ENCODE measurements around the gene CABCOCO1. TPM values are rescaled to one million over a fixed set of nuclear protein-coding genes. Genes with fewer than 3 reads are reported as not detected.
A peak's percentile ranks its signal among the peaks of the same experiment; 100 is the strongest.

The CABCOCO1 gene
- total and polyA plus RNA-seq, 9 of the 15 experiments (the other 6 are each of a cell fraction or from before 2014, with no cell fraction given): 0.04 TPM; not detected in 8

DNA sequence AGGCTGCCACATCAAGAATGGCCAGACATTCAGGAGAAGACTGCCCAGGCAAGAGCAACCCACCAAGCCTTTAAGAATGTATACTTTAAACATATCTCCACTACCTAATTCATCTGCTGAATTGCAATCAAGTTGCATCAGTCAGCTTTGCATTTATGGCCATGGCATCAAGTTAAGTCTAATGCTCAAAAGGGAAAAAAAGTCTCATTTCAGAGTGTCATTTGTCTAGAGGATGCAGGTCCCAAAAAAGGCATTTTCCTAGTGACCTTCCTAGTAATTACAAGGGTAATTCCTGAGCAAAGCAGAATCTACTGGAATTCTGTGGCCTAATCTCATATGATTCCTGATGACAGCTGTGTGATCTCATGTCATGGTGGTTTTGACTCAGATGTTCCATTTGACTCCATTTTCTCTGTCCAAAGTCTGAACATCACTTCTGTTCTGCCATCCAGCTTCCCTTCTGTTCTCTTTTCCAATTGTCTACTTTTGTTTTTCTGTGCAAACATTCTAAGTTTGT, 7.3 kb upstream of the CABCOCO1 start (continued):
- TF ChIP-seq, protein P1, sequence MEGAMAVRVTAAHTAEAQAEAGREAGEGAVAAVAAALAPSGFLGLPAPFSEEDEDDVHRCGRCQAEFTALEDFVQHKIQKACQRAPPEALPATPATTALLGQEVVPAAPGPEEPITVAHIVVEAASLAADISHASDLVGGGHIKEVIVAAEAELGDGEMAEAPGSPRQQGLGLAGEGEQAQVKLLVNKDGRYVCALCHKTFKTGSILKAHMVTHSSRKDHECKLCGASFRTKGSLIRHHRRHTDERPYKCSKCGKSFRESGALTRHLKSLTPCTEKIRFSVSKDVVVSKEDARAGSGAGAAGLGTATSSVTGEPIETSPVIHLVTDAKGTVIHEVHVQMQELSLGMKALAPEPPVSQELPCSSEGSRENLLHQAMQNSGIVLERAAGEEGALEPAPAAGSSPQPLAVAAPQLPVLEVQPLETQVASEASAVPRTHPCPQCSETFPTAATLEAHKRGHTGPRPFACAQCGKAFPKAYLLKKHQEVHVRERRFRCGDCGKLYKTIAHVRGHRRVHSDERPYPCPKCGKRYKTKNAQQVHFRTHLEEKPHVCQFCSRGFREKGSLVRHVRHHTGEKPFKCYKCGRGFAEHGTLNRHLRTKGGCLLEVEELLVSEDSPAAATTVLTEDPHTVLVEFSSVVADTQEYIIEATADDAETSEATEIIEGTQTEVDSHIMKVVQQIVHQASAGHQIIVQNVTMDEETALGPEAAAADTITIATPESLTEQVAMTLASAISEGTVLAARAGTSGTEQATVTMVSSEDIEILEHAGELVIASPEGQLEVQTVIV (CRISPR knock-in tag; IDR thresholded peaks at IDR 0.05; ENCODE audit: borderline replicate concordance): no peak; the same call in 1 of the 2 replicates
- no peak for TF ChIP-seq CBX1 (IDR thresholded peaks at IDR 0.05; ENCODE audit: low read depth)
- TF ChIP-seq, protein P2, sequence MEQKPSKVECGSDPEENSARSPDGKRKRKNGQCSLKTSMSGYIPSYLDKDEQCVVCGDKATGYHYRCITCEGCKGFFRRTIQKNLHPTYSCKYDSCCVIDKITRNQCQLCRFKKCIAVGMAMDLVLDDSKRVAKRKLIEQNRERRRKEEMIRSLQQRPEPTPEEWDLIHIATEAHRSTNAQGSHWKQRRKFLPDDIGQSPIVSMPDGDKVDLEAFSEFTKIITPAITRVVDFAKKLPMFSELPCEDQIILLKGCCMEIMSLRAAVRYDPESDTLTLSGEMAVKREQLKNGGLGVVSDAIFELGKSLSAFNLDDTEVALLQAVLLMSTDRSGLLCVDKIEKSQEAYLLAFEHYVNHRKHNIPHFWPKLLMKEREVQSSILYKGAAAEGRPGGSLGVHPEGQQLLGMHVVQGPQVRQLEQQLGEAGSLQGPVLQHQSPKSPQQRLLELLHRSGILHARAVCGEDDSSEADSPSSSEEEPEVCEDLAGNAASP (IDR thresholded peaks at IDR 0.05): no peak
- no peak for TF ChIP-seq ERF (CRISPR knock-in tag; IDR thresholded peaks at IDR 0.05)
- TF ChIP-seq, protein P3, sequence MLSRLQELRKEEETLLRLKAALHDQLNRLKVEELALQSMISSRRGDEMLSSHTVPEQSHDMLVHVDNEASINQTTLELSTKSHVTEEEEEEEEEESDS (CRISPR knock-in tag; IDR thresholded peaks at IDR 0.05): no peak
- no peak for TF ChIP-seq CAMTA2 (CRISPR knock-in tag; conservative IDR thresholded peaks at IDR 0.05)
- TF ChIP-seq RFX1 (IDR thresholded peaks at IDR 0.05): no peak
- peak; percentile 43; the same call in 1 of the 2 replicates for TF ChIP-seq EHMT2 (IDR thresholded peaks at IDR 0.05)
- no peak for TF ChIP-seq PPARD (CRISPR knock-in tag; IDR thresholded peaks at IDR 0.05)
- TF ChIP-seq, protein P4, sequence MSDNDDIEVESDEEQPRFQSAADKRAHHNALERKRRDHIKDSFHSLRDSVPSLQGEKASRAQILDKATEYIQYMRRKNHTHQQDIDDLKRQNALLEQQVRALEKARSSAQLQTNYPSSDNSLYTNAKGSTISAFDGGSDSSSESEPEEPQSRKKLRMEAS (CRISPR knock-in tag; IDR thresholded peaks at IDR 0.05): no peak
- TF ChIP-seq ZNF311 (CRISPR knock-in tag; IDR thresholded peaks at IDR 0.05): 0 out of 2 replicates have a peak, but pooled peaks have one; percentile 69
- no peak for TF ChIP-seq KAT7 (CRISPR knock-in tag; IDR thresholded peaks at IDR 0.05; ENCODE audit: borderline replicate concordance)
- TF ChIP-seq ZNF551 (CRISPR knock-in tag; IDR thresholded peaks at IDR 0.05): no peak
- TF ChIP-seq ELF2 (CRISPR knock-in tag; IDR thresholded peaks at IDR 0.05): no peak
- TF ChIP-seq, protein P5, sequence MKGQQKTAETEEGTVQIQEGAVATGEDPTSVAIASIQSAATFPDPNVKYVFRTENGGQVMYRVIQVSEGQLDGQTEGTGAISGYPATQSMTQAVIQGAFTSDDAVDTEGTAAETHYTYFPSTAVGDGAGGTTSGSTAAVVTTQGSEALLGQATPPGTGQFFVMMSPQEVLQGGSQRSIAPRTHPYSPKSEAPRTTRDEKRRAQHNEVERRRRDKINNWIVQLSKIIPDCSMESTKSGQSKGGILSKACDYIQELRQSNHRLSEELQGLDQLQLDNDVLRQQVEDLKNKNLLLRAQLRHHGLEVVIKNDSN (CRISPR knock-in tag; IDR thresholded peaks at IDR 0.05): no peak
- no peak for TF ChIP-seq SMARCE1 (IDR thresholded peaks at IDR 0.05)
- TF ChIP-seq, protein P6, sequence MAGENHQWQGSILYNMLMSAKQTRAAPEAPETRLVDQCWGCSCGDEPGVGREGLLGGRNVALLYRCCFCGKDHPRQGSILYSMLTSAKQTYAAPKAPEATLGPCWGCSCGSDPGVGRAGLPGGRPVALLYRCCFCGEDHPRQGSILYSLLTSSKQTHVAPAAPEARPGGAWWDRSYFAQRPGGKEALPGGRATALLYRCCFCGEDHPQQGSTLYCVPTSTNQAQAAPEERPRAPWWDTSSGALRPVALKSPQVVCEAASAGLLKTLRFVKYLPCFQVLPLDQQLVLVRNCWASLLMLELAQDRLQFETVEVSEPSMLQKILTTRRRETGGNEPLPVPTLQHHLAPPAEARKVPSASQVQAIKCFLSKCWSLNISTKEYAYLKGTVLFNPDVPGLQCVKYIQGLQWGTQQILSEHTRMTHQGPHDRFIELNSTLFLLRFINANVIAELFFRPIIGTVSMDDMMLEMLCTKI (IDR thresholded peaks at IDR 0.05; ENCODE audit: partially characterized antibody): no peak
- TF ChIP-seq MYBL2 (IDR thresholded peaks at IDR 0.05; ENCODE audit: low read depth): no peak
- no peak for TF ChIP-seq MYBL2 (CRISPR knock-in tag; IDR thresholded peaks at IDR 0.05; ENCODE audit: borderline replicate concordance)
- no peak for TF ChIP-seq NCOR1 (IDR thresholded peaks at IDR 0.05)
- TF ChIP-seq ZNF197 (CRISPR knock-in tag; IDR thresholded peaks at IDR 0.05; ENCODE audit: low read depth): 0 out of 2 replicates have a peak, but pooled peaks have one; percentile 32
- TF ChIP-seq, protein P7, sequence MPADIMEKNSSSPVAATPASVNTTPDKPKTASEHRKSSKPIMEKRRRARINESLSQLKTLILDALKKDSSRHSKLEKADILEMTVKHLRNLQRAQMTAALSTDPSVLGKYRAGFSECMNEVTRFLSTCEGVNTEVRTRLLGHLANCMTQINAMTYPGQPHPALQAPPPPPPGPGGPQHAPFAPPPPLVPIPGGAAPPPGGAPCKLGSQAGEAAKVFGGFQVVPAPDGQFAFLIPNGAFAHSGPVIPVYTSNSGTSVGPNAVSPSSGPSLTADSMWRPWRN (IDR thresholded peaks at IDR 0.05; ENCODE audit: low read depth): no peak

Data from K562 (cell line).